ENCODE data around the gene SPTB.

SPTB gene

GRCh38 chr14:64835431-64835830, 44.3 kb downstream of the SPTB start:
- no peak overlapping the region for H3K4me3 ChIP-seq (ENCODE audit: extremely low read depth, insufficient read depth, low read length, poor library complexity, severe bottlenecking)
- no peaks in the 10 kb centered on the region for H3K4me1 ChIP-seq (ENCODE audit: control insufficient read depth, insufficient read depth, low read length, poor library complexity, severe bottlenecking)
- no peaks in the 10 kb centered on the region for H3K9me3 ChIP-seq (ENCODE audit: control insufficient read depth, low read length)
- no peak overlapping the region for H3K27ac ChIP-seq (ENCODE audit: low read depth, low read length, severe bottlenecking)
- WGBS, 2 experiments (ENCODE audit: insufficient coverage in 2 of 2): 82 to 84% methylated on average over 4 of the region's 5 CpGs
- H3K36me3 ChIP-seq (ENCODE audit: control insufficient read depth, insufficient read depth, low read length): no peaks in the 10 kb centered on the region

GRCh38 chr14:64834965-64835364, 44.7 kb downstream of the SPTB start:
- Histone ChIP-seq H3K4me3 (ENCODE audit: extremely low read depth, insufficient read depth, low read length, poor library complexity, severe bottlenecking) (no peak overlapping the region), H3K27ac (ENCODE audit: low read depth, low read length, severe bottlenecking) (no peak overlapping the region), H3K36me3 (ENCODE audit: control insufficient read depth, insufficient read depth, low read length) (no peaks in the 10 kb centered on the region), H3K4me1 (ENCODE audit: control insufficient read depth, insufficient read depth, low read length, poor library complexity, severe bottlenecking) (no peaks in the 10 kb centered on the region), H3K9me3 (ENCODE audit: control insufficient read depth, low read length) (no peaks in the 10 kb centered on the region)
- WGBS, 2 experiments (ENCODE audit: insufficient coverage in 2 of 2): 80 to 92% methylated on average over 3 of the region's 3 CpGs

- H3K36me3 ChIP-seq (ENCODE audit: control insufficient read depth, insufficient read depth, low read length): no peaks in the 10 kb centered on the region
- no peaks in the 10 kb centered on the region for H3K9me3 ChIP-seq (ENCODE audit: control insufficient read depth, low read length)
- no peak overlapping the region for H3K4me3 ChIP-seq (ENCODE audit: extremely low read depth, insufficient read depth, low read length, poor library complexity, severe bottlenecking)
- H3K4me1 ChIP-seq (ENCODE audit: control insufficient read depth, insufficient read depth, low read length, poor library complexity, severe bottlenecking): no peaks in the 10 kb centered on the region
- 81 to 91% methylated on average over 4 to 5 of the region's 5 CpGs for WGBS, 2 experiments (ENCODE audit: insufficient coverage in 2 of 2)
- no peak overlapping the region for H3K27ac ChIP-seq (ENCODE audit: low read depth, low read length, severe bottlenecking)
Measured at GRCh38 chr14:64831419-64831818, 48.3 kb downstream of the SPTB start.

- Histone ChIP-seq H3K4me1 (ENCODE audit: control insufficient read depth, insufficient read depth, low read length, poor library complexity, severe bottlenecking) (peaks cover 3% of the 10 kb centered on the region), H3K36me3 (ENCODE audit: control insufficient read depth, insufficient read depth, low read length) (no peaks in the 10 kb centered on the region), H3K27ac (ENCODE audit: low read depth, low read length, severe bottlenecking) (no peak overlapping the region), H3K4me3 (ENCODE audit: extremely low read depth, insufficient read depth, low read length, poor library complexity, severe bottlenecking) (no peak overlapping the region), H3K9me3 (ENCODE audit: control insufficient read depth, low read length) (no peaks in the 10 kb centered on the region)
- 82 to 100% methylated on average over 1 of the region's 1 CpG for WGBS, 2 experiments (ENCODE audit: insufficient coverage in 2 of 2)
Measured at GRCh38 chr14:64830961-64831360, 48.7 kb downstream of the SPTB start.

- no peak overlapping the region for H3K27ac ChIP-seq (ENCODE audit: low read depth, low read length, severe bottlenecking)
- 73 to 94% methylated on average over 1 to 2 of the region's 3 CpGs for WGBS, 2 experiments (ENCODE audit: insufficient coverage in 2 of 2)
- no peaks in the 10 kb centered on the region for H3K9me3 ChIP-seq (ENCODE audit: control insufficient read depth, low read length)
- H3K4me1 ChIP-seq (ENCODE audit: control insufficient read depth, insufficient read depth, low read length, poor library complexity, severe bottlenecking): peaks cover 6% of the 10 kb centered on the region
- no peak overlapping the region for H3K4me3 ChIP-seq (ENCODE audit: extremely low read depth, insufficient read depth, low read length, poor library complexity, severe bottlenecking)
- H3K36me3 ChIP-seq (ENCODE audit: control insufficient read depth, insufficient read depth, low read length): no peaks in the 10 kb centered on the region
Measured at GRCh38 chr14:64828071-64828470, 51.6 kb downstream of the SPTB start.

- Histone ChIP-seq H3K27ac (ENCODE audit: low read depth, low read length, severe bottlenecking) (no peak overlapping the region), H3K36me3 (ENCODE audit: control insufficient read depth, insufficient read depth, low read length) (no peaks in the 10 kb centered on the region), H3K4me3 (ENCODE audit: extremely low read depth, insufficient read depth, low read length, poor library complexity, severe bottlenecking) (no peak overlapping the region), H3K4me1 (ENCODE audit: control insufficient read depth, insufficient read depth, low read length, poor library complexity, severe bottlenecking) (peaks cover 10% of the 10 kb centered on the region), H3K9me3 (ENCODE audit: control insufficient read depth, low read length) (no peaks in the 10 kb centered on the region)
- whole genome bisulfite sequencing, 2 experiments (ENCODE audit: insufficient coverage in 2 of 2): 81 to 96% methylated on average over 3 to 6 of the region's 6 CpGs
Measured at GRCh38 chr14:64826845-64827244, 52.9 kb downstream of the SPTB start.

GRCh38 chr14:64826333-64826732, 53.4 kb downstream of the SPTB start:
- Histone ChIP-seq H3K9me3 (ENCODE audit: control insufficient read depth, low read length) (no peaks in the 10 kb centered on the region), H3K4me3 (ENCODE audit: extremely low read depth, insufficient read depth, low read length, poor library complexity, severe bottlenecking) (no peak overlapping the region), H3K27ac (ENCODE audit: low read depth, low read length, severe bottlenecking) (no peak overlapping the region), H3K4me1 (ENCODE audit: control insufficient read depth, insufficient read depth, low read length, poor library complexity, severe bottlenecking) (peaks cover 10% of the 10 kb centered on the region), H3K36me3 (ENCODE audit: control insufficient read depth, insufficient read depth, low read length) (no peaks in the 10 kb centered on the region)
- WGBS, 2 experiments (ENCODE audit: insufficient coverage in 2 of 2): 91 to 100% methylated on average over 1 to 4 of the region's 4 CpGs

GRCh38 chr14:64825509-64825908, 54.2 kb downstream of the SPTB start:
- 74 to 79% methylated on average over 8 to 10 of the region's 10 CpGs for WGBS, 2 experiments (ENCODE audit: insufficient coverage in 2 of 2)
- Histone ChIP-seq H3K27ac (ENCODE audit: low read depth, low read length, severe bottlenecking) (no peak overlapping the region), H3K4me1 (ENCODE audit: control insufficient read depth, insufficient read depth, low read length, poor library complexity, severe bottlenecking) (peaks cover 10% of the 10 kb centered on the region), H3K36me3 (ENCODE audit: control insufficient read depth, insufficient read depth, low read length) (no peaks in the 10 kb centered on the region), H3K4me3 (ENCODE audit: extremely low read depth, insufficient read depth, low read length, poor library complexity, severe bottlenecking) (no peak overlapping the region), H3K9me3 (ENCODE audit: control insufficient read depth, low read length) (no peaks in the 10 kb centered on the region)

GRCh38 chr14:64825006-64825405, 54.7 kb downstream of the SPTB start:
- Histone ChIP-seq H3K4me1 (ENCODE audit: control insufficient read depth, insufficient read depth, low read length, poor library complexity, severe bottlenecking) (peaks cover 10% of the 10 kb centered on the region), H3K27ac (ENCODE audit: low read depth, low read length, severe bottlenecking) (no peak overlapping the region), H3K4me3 (ENCODE audit: extremely low read depth, insufficient read depth, low read length, poor library complexity, severe bottlenecking) (no peak overlapping the region), H3K9me3 (ENCODE audit: control insufficient read depth, low read length) (no peaks in the 10 kb centered on the region), H3K36me3 (ENCODE audit: control insufficient read depth, insufficient read depth, low read length) (no peaks in the 10 kb centered on the region)
- 90 to 96% methylated on average over 4 of the region's 4 CpGs for WGBS, 2 experiments (ENCODE audit: insufficient coverage in 2 of 2)

GRCh38 chr14:64824471-64824870, 55.2 kb downstream of the SPTB start:
- H3K9me3 ChIP-seq (ENCODE audit: control insufficient read depth, low read length): no peaks in the 10 kb centered on the region
- 83 to 100% methylated on average over 2 of the region's 3 CpGs for WGBS, 2 experiments (ENCODE audit: insufficient coverage in 2 of 2)
- no peak overlapping the region for H3K4me3 ChIP-seq (ENCODE audit: extremely low read depth, insufficient read depth, low read length, poor library complexity, severe bottlenecking)
- H3K27ac ChIP-seq (ENCODE audit: low read depth, low read length, severe bottlenecking): no peak overlapping the region
- H3K36me3 ChIP-seq (ENCODE audit: control insufficient read depth, insufficient read depth, low read length): no peaks in the 10 kb centered on the region
- peaks cover 10% of the 10 kb centered on the region for H3K4me1 ChIP-seq (ENCODE audit: control insufficient read depth, insufficient read depth, low read length, poor library complexity, severe bottlenecking)

- 24 to 27% methylated on average over 14 to 15 of the region's 15 CpGs for WGBS, 2 experiments (ENCODE audit: insufficient coverage in 2 of 2)
- Histone ChIP-seq H3K4me1 (ENCODE audit: control insufficient read depth, insufficient read depth, low read length, poor library complexity, severe bottlenecking) (peaks cover 10% of the 10 kb centered on the region), H3K9me3 (ENCODE audit: control insufficient read depth, low read length) (no peaks in the 10 kb centered on the region), H3K4me3 (ENCODE audit: extremely low read depth, insufficient read depth, low read length, poor library complexity, severe bottlenecking) (no peak overlapping the region), H3K27ac (ENCODE audit: low read depth, low read length, severe bottlenecking) (no peak overlapping the region), H3K36me3 (ENCODE audit: control insufficient read depth, insufficient read depth, low read length) (no peaks in the 10 kb centered on the region)
Measured at GRCh38 chr14:64823305-64823861, 56.3 kb downstream of the SPTB start.

Measured in mesodermal cell (in vitro differentiated cells).